ENCODE results near the gene CNTNAP5. TPM values are rescaled to one million over a fixed set of nuclear protein-coding genes. Genes with fewer than 3 reads are reported as not detected.

CNTNAP5 gene
- 0.12 TPM in 1 of 2 replicates, not detected in the other for total RNA-seq
- 0.28 and 0.41 TPM in 2 replicates for polyA plus RNA-seq

DNA sequence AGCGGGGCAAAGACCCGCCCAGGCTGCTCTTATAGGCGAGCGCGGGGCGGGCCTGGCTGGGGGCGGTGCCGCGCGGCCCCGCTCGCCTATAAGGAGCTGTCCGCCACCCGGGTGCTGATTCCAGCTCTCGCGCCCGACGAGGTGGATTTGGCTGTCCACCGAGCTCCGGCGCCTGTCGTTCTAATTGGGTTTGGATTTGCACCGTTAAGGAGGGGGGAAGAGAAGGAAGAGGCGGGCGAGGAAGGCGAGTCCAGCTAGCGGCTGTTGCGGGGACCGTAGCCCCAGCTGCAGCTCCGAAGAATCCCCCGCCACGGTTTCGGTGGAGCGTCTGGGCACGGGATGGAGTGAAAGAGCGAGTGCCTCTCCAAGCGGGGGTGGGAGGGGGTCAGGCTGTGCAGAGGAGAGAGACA is at the start of gene CNTNAP5:
CNTNAP5 (plus strand) TSS at position 117 of the 410 bp plus-strand sequence. CDS start 364 bp downstream, outside the sequence.
- Histone ChIP-seq H3K4me3 (peak within 1 kb of the TSS; percentile 24), H3K4me2 (peak within 1 kb of the TSS; percentile 87), H3K36me3 (replicated peaks; ENCODE audit: insufficient read depth, low read depth) (no peaks in the 10 kb centered on the region), H3K79me2 (no peaks in the 10 kb centered on the region), H3K27ac (no peak within 1 kb of the TSS), H3K9me3 (ENCODE audit: low read depth) (no peaks in the 10 kb centered on the region), H3K9me2 (replicated peaks; ENCODE audit: insufficient read depth) (no peaks in the 10 kb centered on the region), H4K20me1 (ENCODE audit: insufficient read depth, poor library complexity, severe bottlenecking) (no peaks in the 10 kb centered on the region), H3K27me3 (peaks cover 33% of the 10 kb centered on the region), H2AFZ (peak within 1 kb of the TSS; percentile 40), H3K4me1 (ENCODE audit: insufficient read depth) (no peaks in the 10 kb centered on the region)
- TF ChIP-seq EZH2phosphoT487 (IDR thresholded peaks at IDR 0.05; ENCODE audit: low read depth, severe bottlenecking, unreplicated experiment) (no peak), EZH2 (IDR thresholded peaks at IDR 0.05; ENCODE audit: borderline replicate concordance) (no peak)
- TF ChIP-seq, protein P1, sequence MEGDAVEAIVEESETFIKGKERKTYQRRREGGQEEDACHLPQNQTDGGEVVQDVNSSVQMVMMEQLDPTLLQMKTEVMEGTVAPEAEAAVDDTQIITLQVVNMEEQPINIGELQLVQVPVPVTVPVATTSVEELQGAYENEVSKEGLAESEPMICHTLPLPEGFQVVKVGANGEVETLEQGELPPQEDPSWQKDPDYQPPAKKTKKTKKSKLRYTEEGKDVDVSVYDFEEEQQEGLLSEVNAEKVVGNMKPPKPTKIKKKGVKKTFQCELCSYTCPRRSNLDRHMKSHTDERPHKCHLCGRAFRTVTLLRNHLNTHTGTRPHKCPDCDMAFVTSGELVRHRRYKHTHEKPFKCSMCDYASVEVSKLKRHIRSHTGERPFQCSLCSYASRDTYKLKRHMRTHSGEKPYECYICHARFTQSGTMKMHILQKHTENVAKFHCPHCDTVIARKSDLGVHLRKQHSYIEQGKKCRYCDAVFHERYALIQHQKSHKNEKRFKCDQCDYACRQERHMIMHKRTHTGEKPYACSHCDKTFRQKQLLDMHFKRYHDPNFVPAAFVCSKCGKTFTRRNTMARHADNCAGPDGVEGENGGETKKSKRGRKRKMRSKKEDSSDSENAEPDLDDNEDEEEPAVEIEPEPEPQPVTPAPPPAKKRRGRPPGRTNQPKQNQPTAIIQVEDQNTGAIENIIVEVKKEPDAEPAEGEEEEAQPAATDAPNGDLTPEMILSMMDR (IDR thresholded peaks at IDR 0.05; ENCODE audit: poor library complexity), result no peak
- WGBS (ENCODE audit: low lambda C conversion rate, missing lambda C conversion rate), result 1% methylated on average over 37 of the region's 37 CpGs
- peak; percentile 87 for DNase-seq (ENCODE audit: low spot score)

DNA sequence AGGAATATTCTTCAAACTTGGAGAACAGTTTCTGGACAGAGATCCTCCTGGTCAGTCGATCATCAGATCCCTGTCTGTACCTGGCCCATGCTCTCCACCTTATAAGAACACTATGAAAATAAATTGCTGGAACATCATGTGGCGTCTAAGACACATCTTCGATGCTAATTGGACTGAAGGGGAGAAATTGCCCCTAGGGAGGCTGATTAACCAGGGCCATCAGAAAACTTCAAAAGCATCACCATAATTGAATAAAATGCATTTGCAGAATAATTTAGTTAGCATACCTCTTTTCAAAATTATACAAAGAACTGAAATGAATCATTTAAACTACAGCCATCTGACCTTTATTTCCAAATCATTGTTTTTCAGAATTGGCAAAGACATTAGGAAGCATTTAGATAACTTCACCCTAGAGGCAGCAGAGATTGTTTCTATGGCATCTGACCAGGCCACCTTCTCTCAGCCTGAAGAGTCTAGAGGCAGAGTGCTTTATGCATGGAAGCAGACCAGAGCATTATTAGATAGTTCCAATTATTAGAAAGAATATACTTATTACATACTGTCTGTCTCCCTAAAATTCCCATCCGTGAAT is 48.9 kb upstream of the CNTNAP5 start:
- TF ChIP-seq EZH2 (IDR thresholded peaks at IDR 0.05; ENCODE audit: borderline replicate concordance) (no peak), EZH2phosphoT487 (IDR thresholded peaks at IDR 0.05; ENCODE audit: low read depth, severe bottlenecking, unreplicated experiment) (no peak)
- TF ChIP-seq, protein P1 (IDR thresholded peaks at IDR 0.05; ENCODE audit: poor library complexity), result no peak
- 88% methylated on average over 4 of the region's 4 CpGs for WGBS (ENCODE audit: low lambda C conversion rate, missing lambda C conversion rate)

DNA sequence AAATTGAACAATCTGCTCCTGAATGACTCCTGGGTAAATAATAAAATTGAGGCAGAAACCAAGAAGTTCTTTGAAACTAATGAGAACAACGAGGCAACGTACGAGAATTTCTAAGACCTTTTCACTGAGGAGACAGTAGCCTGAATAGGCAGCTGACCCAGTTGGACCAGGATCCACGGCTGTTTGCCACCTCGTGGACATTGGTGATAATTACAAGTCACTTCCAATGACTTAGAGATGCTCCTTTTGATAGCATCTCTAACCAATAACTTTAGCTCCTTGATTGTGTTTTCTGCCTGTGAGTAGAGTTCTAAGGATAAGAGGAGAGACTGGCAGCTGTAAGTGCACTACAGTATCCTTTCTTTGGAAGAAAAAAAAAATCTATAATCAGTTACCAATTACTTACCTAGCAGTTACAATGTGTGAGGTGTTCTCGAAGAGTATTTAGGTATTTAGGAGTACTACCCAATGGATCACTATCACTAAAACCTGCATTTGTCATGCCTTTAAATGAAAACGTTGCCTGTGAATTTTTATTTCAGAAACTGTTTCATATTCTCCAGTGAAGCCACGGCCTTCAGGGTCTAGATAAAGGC is 31.3 kb upstream of the CNTNAP5 start:
- no peaks in the 10 kb centered on the region for H3K79me2 ChIP-seq
- H3K36me3 ChIP-seq (replicated peaks; ENCODE audit: insufficient read depth, low read depth), result no peaks in the 10 kb centered on the region
- TF ChIP-seq, protein P1 (IDR thresholded peaks at IDR 0.05; ENCODE audit: poor library complexity), result peak; percentile 59
- TF ChIP-seq EZH2phosphoT487 (IDR thresholded peaks at IDR 0.05; ENCODE audit: low read depth, severe bottlenecking, unreplicated experiment), result no peak
- no peaks in the 10 kb centered on the region for H3K4me1 ChIP-seq (ENCODE audit: insufficient read depth)
- no peaks in the 10 kb centered on the region for H3K9me2 ChIP-seq (replicated peaks; ENCODE audit: insufficient read depth)
- 48% methylated on average over 8 of the region's 8 CpGs for WGBS (ENCODE audit: low lambda C conversion rate, missing lambda C conversion rate)
- H3K27ac ChIP-seq, result no peak overlapping the region
- no peaks in the 10 kb centered on the region for H3K27me3 ChIP-seq
- no peak overlapping the region for H2AFZ ChIP-seq
- H3K4me2 ChIP-seq, result no peak overlapping the region
- H3K9me3 ChIP-seq (ENCODE audit: low read depth), result no peaks in the 10 kb centered on the region
- no peak overlapping the region for H3K4me3 ChIP-seq
- DNase-seq (ENCODE audit: low spot score), result peak; percentile 58
- H4K20me1 ChIP-seq (ENCODE audit: insufficient read depth, poor library complexity, severe bottlenecking), result no peaks in the 10 kb centered on the region

More for the DNA sequence above, 48.9 kb upstream of the CNTNAP5 start:
- H3K4me3 ChIP-seq, result no peak overlapping the region
- no peaks in the 10 kb centered on the region for H3K9me2 ChIP-seq (replicated peaks; ENCODE audit: insufficient read depth)
- H3K9me3 ChIP-seq (ENCODE audit: low read depth), result no peaks in the 10 kb centered on the region
- no peaks in the 10 kb centered on the region for H3K27me3 ChIP-seq
- H3K36me3 ChIP-seq (replicated peaks; ENCODE audit: insufficient read depth, low read depth), result no peaks in the 10 kb centered on the region
- H3K79me2 ChIP-seq, result no peaks in the 10 kb centered on the region
- no peaks in the 10 kb centered on the region for H3K4me1 ChIP-seq (ENCODE audit: insufficient read depth)
- no peak overlapping the region for H3K4me2 ChIP-seq
- H4K20me1 ChIP-seq (ENCODE audit: insufficient read depth, poor library complexity, severe bottlenecking), result no peaks in the 10 kb centered on the region
- no peak overlapping the region for H2AFZ ChIP-seq
- no peak overlapping the region for H3K27ac ChIP-seq
- DNase-seq (ENCODE audit: low spot score), result no peak
